GM21367 (cell line): Measurements from ENCODE around the gene ATG4C.

Experiments used
- ATAC-seq: cut with Tn5 transposase; IDR thresholded peaks from one replicate; pipeline ENCODE4 v1.9.1; 2021; ENCODE audit not compliant: unreplicated experiment

The ATG4C gene

GRCh38 chr1:62840555-62840954, 56.6 kb downstream of the ATG4C start:
- no peak for ATAC-seq

DNA sequence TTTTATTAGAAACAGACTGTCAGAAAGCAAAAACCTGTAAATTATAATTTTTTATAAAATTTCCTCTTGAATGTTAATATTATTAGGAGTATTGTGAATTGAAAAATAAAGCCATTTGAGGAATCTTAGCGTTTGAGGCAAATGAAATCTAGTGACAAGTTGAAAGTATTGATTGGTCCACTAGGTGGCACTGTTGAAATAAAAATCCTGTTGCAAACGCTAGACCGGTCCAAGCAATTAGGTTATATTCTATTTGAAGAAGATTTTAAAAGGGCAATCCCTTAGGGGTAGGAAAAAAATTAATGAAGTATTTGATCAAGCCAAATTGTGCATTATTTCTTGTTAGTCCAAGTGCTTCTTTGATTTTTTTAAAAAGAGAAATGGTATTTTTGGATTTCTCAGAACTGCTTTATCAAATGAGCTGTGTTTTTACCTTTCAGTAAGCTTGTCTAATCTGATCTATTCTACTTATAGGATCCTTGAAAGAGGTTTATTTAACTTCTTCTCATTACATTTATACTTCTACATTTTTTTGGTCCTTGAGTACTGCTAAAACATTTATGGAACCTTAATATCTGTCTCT, 57.7 kb downstream of the ATG4C start:
- no peak for ATAC-seq

DNA sequence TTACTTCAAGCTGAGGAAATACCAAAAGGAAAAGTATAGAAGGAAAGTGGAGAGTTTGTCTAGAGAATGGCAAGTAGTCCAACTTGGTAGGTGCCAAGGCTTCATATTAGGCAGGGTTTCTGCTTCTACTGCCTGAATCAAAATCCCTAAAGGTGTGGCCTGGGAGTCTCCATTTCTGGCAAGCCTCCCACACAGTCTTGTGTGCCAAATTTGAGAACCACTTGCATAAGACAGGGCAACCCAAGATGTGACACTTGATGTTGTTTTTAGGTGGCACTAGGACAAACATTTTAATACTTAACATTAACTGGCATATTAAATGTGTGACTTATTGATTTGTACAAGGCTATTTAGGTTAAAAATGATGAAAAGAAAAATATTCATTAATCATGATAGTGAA, 60.1 kb downstream of the ATG4C start:
- no peak for ATAC-seq

GRCh38 chr1:62849031-62849430, 65.1 kb downstream of the ATG4C start:
- no peak for ATAC-seq

- ATAC-seq = no peak
These were observed 68.3 kb downstream of the ATG4C start for GRCh38 chr1:62852253-62852652.

GRCh38 chr1:62856960-62857359, 73.0 kb downstream of the ATG4C start:
- ATAC-seq = no peak

- no peak for ATAC-seq
These were observed 85.4 kb downstream of the ATG4C start for GRCh38 chr1:62869217-62869754.

- no peak for ATAC-seq
These were observed 86.2 kb downstream of the ATG4C start for GRCh38 chr1:62870148-62870547.

- ATAC-seq = no peak
These were observed 91.7 kb downstream of the ATG4C start for GRCh38 chr1:62875676-62876075.

DNA sequence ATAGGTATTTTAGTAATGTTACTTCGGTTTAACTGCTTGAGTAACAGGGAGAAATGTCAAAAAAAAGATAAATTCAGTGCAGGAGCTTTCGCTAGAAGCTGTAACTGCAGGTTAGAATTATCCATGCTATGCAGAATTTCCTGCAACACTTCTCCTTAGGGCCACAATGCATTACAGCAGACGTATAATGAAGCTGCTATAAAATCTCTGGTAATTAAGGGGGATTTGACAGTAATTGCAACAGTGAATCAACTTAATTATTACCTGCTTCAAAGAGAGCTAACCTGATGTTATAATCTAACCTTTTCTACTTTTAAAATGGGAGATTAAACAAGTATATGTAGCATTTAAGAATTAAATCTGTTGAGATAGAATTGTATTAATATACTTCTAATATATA, 92.6 kb downstream of the ATG4C start:
- no peak for ATAC-seq

DNA sequence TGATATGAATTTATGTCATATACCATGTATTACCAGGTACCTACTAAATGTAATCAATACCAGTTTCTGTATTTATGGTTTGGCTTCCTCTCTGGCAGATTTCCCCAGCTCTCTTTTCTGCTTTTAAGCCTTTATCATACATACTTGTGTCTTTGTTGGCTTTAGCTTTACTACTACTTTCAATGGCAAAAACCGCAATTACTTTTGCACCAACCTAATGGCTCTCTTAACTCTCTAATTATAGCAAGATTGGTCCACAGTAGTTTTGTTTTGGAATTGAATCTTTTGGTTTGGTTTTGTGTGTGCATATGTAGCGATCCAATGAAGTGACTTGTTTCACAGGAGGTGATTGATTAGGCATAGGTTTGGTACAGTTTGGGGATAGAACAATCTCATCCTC, 93.6 kb downstream of the ATG4C start:
- no peak for ATAC-seq

- ATAC-seq = no peak
These were observed 96.0 kb downstream of the ATG4C start for GRCh38 chr1:62879962-62880361.

DNA sequence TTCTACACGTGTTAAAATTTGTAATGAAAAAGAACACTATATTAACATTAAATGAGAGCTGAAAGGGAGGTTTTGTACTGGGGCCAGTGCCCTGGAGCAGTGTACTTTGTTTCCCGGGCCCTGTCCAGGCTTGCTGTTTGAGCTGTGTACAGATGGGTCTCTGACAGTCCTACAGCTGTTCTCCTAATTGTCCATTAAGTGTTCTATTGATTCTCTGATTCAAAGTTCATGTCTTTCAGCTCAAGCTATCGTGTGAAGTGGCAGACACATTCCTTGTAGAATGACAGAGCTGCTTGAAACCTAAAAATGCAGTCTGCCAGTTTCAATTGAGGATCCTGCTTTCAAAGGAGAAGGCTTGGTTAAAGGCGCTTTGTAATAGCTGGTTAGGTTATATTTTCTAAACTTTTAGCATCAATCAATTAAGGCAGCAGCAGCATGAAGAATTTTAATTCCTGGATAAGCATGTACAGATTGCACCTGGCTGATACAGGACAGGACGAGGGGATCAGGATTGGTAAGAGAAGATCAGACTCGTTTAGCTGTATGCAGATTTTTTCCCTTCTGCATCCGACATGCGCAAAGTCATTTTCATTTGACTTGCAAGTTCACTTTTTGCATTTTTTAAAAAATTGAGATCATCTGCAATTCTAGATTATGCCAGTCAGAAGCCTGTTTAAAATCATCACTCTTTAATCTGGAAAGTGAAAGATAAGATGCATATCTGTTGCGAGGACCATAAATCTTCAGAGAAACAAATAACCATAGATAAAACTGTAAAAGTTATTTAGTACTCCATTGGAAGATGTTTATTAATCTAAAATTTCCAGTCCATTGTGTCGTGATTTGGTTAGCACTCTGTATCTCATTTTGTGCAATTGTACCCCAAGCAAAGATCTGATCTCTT, 98.5 kb downstream of the ATG4C start:
- no peak for ATAC-seq

- ATAC-seq = no peak
These were observed 100.3 kb downstream of the ATG4C start for GRCh38 chr1:62884156-62884740.

DNA sequence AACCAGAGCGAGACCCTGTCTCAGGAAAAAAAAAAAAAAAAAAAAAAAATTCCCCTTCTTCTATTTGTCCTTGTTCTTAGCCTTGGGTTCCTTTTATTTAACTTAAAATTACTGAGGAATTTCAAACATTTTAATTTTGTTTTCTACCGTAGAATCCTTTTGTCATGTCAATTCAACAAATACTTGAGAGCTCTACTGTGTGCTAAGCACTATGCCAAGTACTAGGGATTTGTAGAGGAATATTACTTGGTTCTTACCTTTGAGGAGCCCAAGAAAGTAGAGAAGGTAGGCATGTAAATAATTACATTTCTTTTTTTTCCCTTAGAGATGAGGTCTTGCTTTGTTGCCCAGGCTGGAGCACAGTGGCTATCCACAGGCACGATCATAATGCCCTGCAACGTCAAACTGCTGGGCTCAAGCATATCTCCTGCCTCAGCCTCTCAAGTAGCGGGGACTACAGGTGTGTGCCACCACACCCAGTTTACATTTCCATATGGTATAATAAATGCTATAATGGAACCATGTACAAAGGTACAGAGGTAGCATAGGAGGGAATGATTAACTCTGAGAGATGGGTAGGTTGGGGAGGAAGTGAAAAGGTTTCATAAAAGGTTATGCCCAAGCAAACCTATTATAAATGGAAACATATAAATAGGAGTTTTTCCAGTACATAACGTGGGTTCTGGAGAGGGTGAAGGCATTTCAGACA, 104.0 kb downstream of the ATG4C start:
- ATAC-seq = no peak

DNA sequence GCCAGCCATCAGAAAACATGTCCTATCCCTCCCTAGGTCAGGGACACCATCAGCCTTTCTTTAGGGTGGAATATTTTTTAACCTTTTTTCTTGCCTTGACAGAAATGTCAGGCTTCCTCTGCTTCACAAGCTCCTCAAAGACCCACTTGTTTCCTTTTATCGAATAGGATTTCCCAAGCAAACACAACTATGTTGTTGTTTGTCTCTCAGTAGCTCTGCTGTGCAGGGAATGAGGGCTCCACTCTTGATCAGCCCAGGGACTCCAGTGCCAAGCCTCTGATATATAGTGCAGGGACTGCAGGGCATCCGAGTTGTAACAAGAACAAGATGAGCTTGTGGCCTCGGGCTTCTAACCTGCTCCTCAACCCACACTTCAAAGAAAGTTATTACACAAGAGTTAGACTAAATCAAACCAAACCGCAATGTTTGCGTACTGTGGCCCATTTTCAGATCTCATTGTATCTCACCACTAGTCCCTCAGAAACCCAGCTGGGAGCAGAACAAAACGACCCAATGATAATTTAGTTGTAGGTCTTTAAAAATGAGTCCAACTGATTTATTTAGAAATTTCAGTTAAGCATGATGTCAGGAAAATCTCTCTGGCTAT, 108.1 kb downstream of the ATG4C start:
- ATAC-seq = no peak

- ATAC-seq = no peak
These were observed 113.9 kb downstream of the ATG4C start for GRCh38 chr1:62897788-62898187.

DNA sequence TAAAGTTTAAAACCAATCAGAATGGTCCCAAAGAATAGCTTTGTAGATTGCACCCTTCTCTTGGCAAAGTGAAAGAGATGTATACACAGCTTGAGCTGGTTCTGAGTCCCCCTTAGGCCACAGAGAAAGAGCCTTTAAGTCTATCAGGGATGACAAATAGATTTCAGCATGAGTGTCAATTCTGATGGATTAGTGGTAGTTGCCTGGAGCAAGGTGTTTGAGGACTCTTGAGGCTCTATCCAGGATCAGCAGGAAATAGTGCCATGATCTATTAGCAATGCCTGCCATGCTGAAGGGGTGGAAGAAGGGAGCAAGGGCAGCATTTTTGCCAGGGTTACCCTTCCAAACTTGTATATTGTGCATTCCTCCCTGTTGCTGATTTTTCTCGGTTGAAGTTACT, 116.6 kb downstream of the ATG4C start:
- no peak for ATAC-seq

DNA sequence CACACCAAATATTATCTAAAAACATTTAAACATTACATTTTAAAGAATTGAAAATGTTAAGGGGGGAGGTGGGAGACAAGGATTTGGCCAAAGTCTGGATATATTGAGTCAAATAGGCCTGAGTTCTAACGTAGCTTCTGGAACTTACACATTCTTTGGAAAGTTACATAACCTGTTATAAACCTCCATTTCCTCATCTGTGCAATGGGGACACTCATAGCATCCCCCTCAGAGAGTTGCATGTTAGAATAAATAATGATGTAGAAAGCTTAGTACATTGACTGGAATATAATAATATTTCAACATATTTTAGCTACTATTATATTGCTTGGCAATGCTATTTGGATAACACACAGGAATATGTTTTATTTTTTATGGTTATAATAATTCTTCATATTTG, 117.7 kb downstream of the ATG4C start:
- ATAC-seq = no peak

GRCh38 chr1:62903522-62903921, 119.6 kb downstream of the ATG4C start:
- no peak for ATAC-seq
